ENCODE results near the gene VCL. TPM values are rescaled to one million over a fixed set of nuclear protein-coding genes. Genes with fewer than 3 reads are reported as not detected.

Gene VCL
- total and polyA plus RNA-seq, 2 of the 8 experiments (the other 6 are each of a cell fraction or from before 2014, with no cell fraction given), result 119 to 377 TPM

DNA sequence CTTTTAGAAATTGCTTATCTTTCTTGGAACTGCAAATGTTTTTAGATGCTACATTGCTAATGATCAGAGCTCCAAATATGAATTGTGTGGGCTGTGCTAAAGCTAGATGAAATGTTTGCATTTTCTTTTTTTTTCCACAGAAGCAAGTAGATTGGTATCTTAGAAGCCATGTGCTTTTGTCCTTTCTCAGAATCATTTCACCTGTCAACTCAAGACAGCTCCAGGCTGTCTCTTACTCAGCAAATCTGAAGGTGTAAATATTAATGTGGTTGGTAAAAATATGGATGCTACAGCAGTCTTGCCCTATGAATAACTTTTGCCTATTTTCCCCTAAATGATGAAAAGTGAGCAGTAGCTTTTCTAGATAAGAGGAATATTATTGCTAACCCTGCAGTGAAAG lies 111.5 kb downstream of the VCL start:
- no peaks in the 10 kb centered on the region for H3K9me3 ChIP-seq (ENCODE audit: insufficient read depth in 2 of 2, low read depth in 1 of 2, low read length in 1 of 2)
- no peaks in the 10 kb centered on the region for H3K4me1 ChIP-seq (replicated peaks in 1 of 4; ENCODE audit: control insufficient read depth in 3 of 4, insufficient read depth in 4 of 4, low read length in 3 of 4)
- H4K20me1 ChIP-seq (replicated peaks in 1 of 2; ENCODE audit: control insufficient read depth in 1 of 2, insufficient read depth in 2 of 2, low read length in 2 of 2), result peaks cover 3 to 4% of the 10 kb centered on the region in 2 experiments
- no peak overlapping the region for H3K4ac ChIP-seq (replicated peaks; ENCODE audit: insufficient read length, low read depth, low read length)
- no peaks in the 10 kb centered on the region for H3K27me3 ChIP-seq (replicated peaks in 1 of 4; ENCODE audit: control insufficient read depth in 3 of 4, extremely low read depth in 1 of 4, insufficient read depth in 3 of 4, low read length in 3 of 4)
- FAIRE-seq (no peak), DNase-seq (ENCODE audit: low read depth in 1 of 2, low spot score in 2 of 2) (no peak)
- no peak overlapping the region for H4K5ac ChIP-seq (ENCODE audit: insufficient read length, low read depth, low read length)
- POLR2A ChIA-PET (ENCODE audit: partially characterized antibody), result interaction anchor here (0.6 to 1.9 kb wide), 3 partner anchors 8 to 1019 kb away, joined by 3 to 6 read pairs (median 3); no protein-coding TSS in a partner anchor
- H3K23me2 ChIP-seq (ENCODE audit: low read depth, low read length), result no peaks in the 10 kb centered on the region; the same call in 1 of the 2 replicates
- TF ChIP-seq TEAD4 (IDR thresholded peaks at IDR 0.05; ENCODE audit: low read depth, low read length) (no peak), CREB1 (IDR thresholded peaks at IDR 0.05) (no peak), HDAC6 (IDR thresholded peaks at IDR 0.05; ENCODE audit: low read depth, low read length) (no peak), CBX8 (IDR thresholded peaks at IDR 0.05; ENCODE audit: borderline replicate concordance, low read depth, low read length) (no peak), CBX5 (IDR thresholded peaks at IDR 0.05; ENCODE audit: low read depth, low read length) (no peak), POLR2AphosphoS5 (IDR thresholded peaks at IDR 0.05; ENCODE audit: low read depth, low read length) (no peak)
- H2BK5ac ChIP-seq (ENCODE audit: low read depth, low read length), result no peak overlapping the region
- H3K79me2 ChIP-seq (ENCODE audit: control insufficient read depth in 1 of 2, insufficient read depth in 2 of 2, low read length in 2 of 2), result 0 out of 4 replicates have a peak, but pooled peaks cover 0 to 3% of the 10 kb centered on the region in 2 experiments
- no peak overlapping the region for H3K27ac ChIP-seq (ENCODE audit: low read depth, low read length)
- no peak overlapping the region for H3K14ac ChIP-seq (ENCODE audit: insufficient read length)
- no peak overlapping the region for H3K23ac ChIP-seq (ENCODE audit: insufficient read length)
- CTCF ChIA-PET (ENCODE audit: partially characterized antibody), result interaction anchor here (0.9 to 2.6 kb wide), 6 partner anchors 9 to 151 kb away, joined by 3 to 10 read pairs (median 4); no protein-coding TSS in a partner anchor
- H3K79me1 ChIP-seq (ENCODE audit: low read depth, low read length), result no peaks in the 10 kb centered on the region
- no peak overlapping the region for H2AFZ ChIP-seq (ENCODE audit: low read length)
- no peak overlapping the region for H2BK20ac ChIP-seq (ENCODE audit: low read length)
- H3K4me3 ChIP-seq (ENCODE audit: extremely low read depth in 1 of 4, insufficient read depth in 2 of 4, low read depth in 3 of 4, low read length in 4 of 4), result no peak overlapping the region
- no peak overlapping the region for H3K4me2 ChIP-seq (ENCODE audit: insufficient read depth in 1 of 2, low read depth in 2 of 2, low read length in 2 of 2)
- H2AK5ac ChIP-seq (ENCODE audit: low read depth, low read length), result no peak overlapping the region
- no peak overlapping the region for H4K91ac ChIP-seq (replicated peaks; ENCODE audit: insufficient read length, low read length)
- no peak overlapping the region for H3K56ac ChIP-seq (replicated peaks; ENCODE audit: insufficient read length, low read depth, low read length)
- no peak overlapping the region for H2BK12ac ChIP-seq (ENCODE audit: low read depth, low read length)
- H2BK120ac ChIP-seq (replicated peaks; ENCODE audit: low read depth, low read length), result no peak overlapping the region
- H4K8ac ChIP-seq (ENCODE audit: extremely low read depth, insufficient read depth, low read length), result no peak overlapping the region
- H3K18ac ChIP-seq (ENCODE audit: extremely low read depth, low read length), result no peak overlapping the region
- H3K36me3 ChIP-seq (ENCODE audit: control insufficient read depth in 2 of 4, insufficient read depth in 4 of 4, low read length in 3 of 4), result peaks cover 68 to 98% (median 90%) of the 10 kb centered on the region in 4 experiments
- H2BK15ac ChIP-seq (ENCODE audit: low read length), result no peak overlapping the region
- no peak overlapping the region for H3K9ac ChIP-seq (replicated peaks in 1 of 4; ENCODE audit: extremely low read depth in 1 of 4, low read depth in 3 of 4, low read length in 3 of 4)

Data from H1 (cell line).